K562 (cell line): ENCODE results near the gene PLEK2. TPM values are rescaled to one million over a fixed set of nuclear protein-coding genes. Genes with fewer than 3 reads are reported as not detected.
A peak's percentile ranks its signal among the peaks of the same experiment; 100 is the strongest.

Source experiments
- CTBP1 ChIP-seq: fragments of 450-650 bp; IDR thresholded peaks from 2 replicates; pipeline ENCODE4 v1.6.1; 2016; ENCODE audit warnings: borderline replicate concordance
- DACH1 ChIP-seq: fragments of 450-650 bp; IDR thresholded peaks from 2 replicates; pipeline ENCODE4 v1.6.1; 2018; ENCODE audit not compliant: partially characterized antibody
- KDM5B ChIP-seq: fragments of 200-600 bp; sonication (generic); IDR thresholded peaks from 2 replicates; pipeline ENCODE4 v1.6.1; 2012; ENCODE audit warnings: low read depth, mild to moderate bottlenecking, moderate library complexity, low read length, control low read depth, inconsistent platforms; ENCODE audit not compliant: insufficient replicate concordance
- LEF1 ChIP-seq: fragments of 450-650 bp; IDR thresholded peaks from 2 replicates; pipeline ENCODE4 v1.6.1; 2016; ENCODE audit warnings: mild to moderate bottlenecking
- POLR2H ChIP-seq: IDR thresholded peaks from 2 replicates; pipeline ENCODE4 v1.6.1; 2016; ENCODE audit warnings: missing genetic modification characterization, low read depth, mild to moderate bottlenecking, control low read depth, missing compliant biosample characterization, moderate library complexity
- SP2 ChIP-seq: IDR thresholded peaks from 2 replicates; pipeline ENCODE4 v1.6.1; 2011; ENCODE audit warnings: mild to moderate bottlenecking, low read depth, low read length, moderate library complexity; ENCODE audit not compliant: poor library complexity, severe bottlenecking; ENCODE audit errors: extremely low read depth
- STAT6 ChIP-seq: sonication (generic); formaldehyde crosslinking; IDR thresholded peaks from 2 replicates; pipeline ENCODE4 v1.8.1; 2023; ENCODE audit warnings: mild to moderate bottlenecking, missing genetic modification reagents
- TOE1 ChIP-seq, 2 experiments: fragments of 450-650 bp in 1 of 2; sonication (generic) in 1 of 2; formaldehyde crosslinking in 1 of 2; IDR thresholded peaks; 2 replicates each; pipeline versions ENCODE4 v1.7.1 to v1.8.0; 2016 to 2022; ENCODE audit warnings: borderline replicate concordance in 2 of 2, mild to moderate bottlenecking in 2 of 2, antibody characterized with exemption in 1 of 2, inconsistent platforms in 1 of 2, low read depth in 1 of 2, missing genetic modification reagents in 1 of 2, moderate library complexity in 1 of 2
- ZNF507 ChIP-seq: conservative IDR thresholded peaks from 2 replicates; pipeline ENCODE4 v1.6.1; 2017; ENCODE audit warnings: missing genetic modification characterization, missing compliant biosample characterization
- ZNF57 ChIP-seq: fragments of 450-650 bp; formaldehyde crosslinking; IDR thresholded peaks from 2 replicates; pipeline ENCODE4 v1.4.0; 2020; ENCODE audit warnings: mild to moderate bottlenecking, moderate library complexity
- polyA plus RNA-seq, 8 experiments: library from polyadenylated mRNA; depleted of rRNA in 4 of 8; stranded (reverse) in 5 of 8; unstranded in 3 of 8; fragments of >200 nt; fragmentation: Nextera tagmentation in 2 of 8; fragmentation: Illumina TruSeq in 1 of 8; extraction: Ambion mirVana in 2 of 8; extraction: Trizol in 1 of 8; gene quantifications; 2 replicates each; pipeline versions ENCODE4 v1.2.1 to v1.2.3, GENCODE V29; 2011 to 2014; ENCODE audit warnings: inconsistent platforms in 1 of 8, missing spikeins in 1 of 8
- total RNA-seq, 7 experiments: library from RNA; depleted of rRNA in 6 of 7; stranded (reverse); fragments of >200 nt in 6 of 7; fragmentation: Illumina TruSeq in 2 of 7; extraction: Trizol in 2 of 7; gene quantifications; 2 replicates each; pipeline versions ENCODE4 v1.2.1 to v1.2.3, GENCODE V29; 2011 to 2021; ENCODE audit warnings: low replicate concordance in 1 of 7
- TF ChIP-seq, protein P1 (sequence below), 2 experiments: fragments of 450-650 bp; formaldehyde crosslinking in 1 of 2; IDR thresholded peaks; 2 replicates each; pipeline versions ENCODE4 v1.4.0 to v1.6.1; 2014 to 2020; ENCODE audit warnings: mild to moderate bottlenecking in 2 of 2, borderline replicate concordance in 1 of 2, low read depth in 1 of 2

The PLEK2 gene
- total and polyA plus RNA-seq, 9 of the 15 experiments (the other 6 are each of a cell fraction or from before 2014, with no cell fraction given), result not detected

- TF ChIP-seq DACH1, result peak; percentile 96
- peak; percentile 72 for TF ChIP-seq KDM5B
- TF ChIP-seq ZNF507, result no peak
- TF ChIP-seq STAT6 (CRISPR knock-in tag), result peak; percentile 18; the same call in 1 of the 2 replicates
- peak; percentile 43; the same call in 1 of the 2 replicates for TF ChIP-seq POLR2H
- no peak for TF ChIP-seq ZNF57
- TF ChIP-seq TOE1 (IDR thresholded peaks at IDR 0.05; ENCODE audit: borderline replicate concordance), result peak; percentile 39; the same call in 1 of the 2 replicates
- no peak for TF ChIP-seq TOE1 (CRISPR knock-in tag; IDR thresholded peaks at IDR 0.05; ENCODE audit: borderline replicate concordance, low read depth)
- peak; percentile 61 for TF ChIP-seq SP2
- peak; percentile 76; the same call in 1 of the 2 replicates for TF ChIP-seq LEF1
- TF ChIP-seq CTBP1, result peak; percentile 70; the same call in 1 of the 2 replicates
- TF ChIP-seq, protein P1, sequence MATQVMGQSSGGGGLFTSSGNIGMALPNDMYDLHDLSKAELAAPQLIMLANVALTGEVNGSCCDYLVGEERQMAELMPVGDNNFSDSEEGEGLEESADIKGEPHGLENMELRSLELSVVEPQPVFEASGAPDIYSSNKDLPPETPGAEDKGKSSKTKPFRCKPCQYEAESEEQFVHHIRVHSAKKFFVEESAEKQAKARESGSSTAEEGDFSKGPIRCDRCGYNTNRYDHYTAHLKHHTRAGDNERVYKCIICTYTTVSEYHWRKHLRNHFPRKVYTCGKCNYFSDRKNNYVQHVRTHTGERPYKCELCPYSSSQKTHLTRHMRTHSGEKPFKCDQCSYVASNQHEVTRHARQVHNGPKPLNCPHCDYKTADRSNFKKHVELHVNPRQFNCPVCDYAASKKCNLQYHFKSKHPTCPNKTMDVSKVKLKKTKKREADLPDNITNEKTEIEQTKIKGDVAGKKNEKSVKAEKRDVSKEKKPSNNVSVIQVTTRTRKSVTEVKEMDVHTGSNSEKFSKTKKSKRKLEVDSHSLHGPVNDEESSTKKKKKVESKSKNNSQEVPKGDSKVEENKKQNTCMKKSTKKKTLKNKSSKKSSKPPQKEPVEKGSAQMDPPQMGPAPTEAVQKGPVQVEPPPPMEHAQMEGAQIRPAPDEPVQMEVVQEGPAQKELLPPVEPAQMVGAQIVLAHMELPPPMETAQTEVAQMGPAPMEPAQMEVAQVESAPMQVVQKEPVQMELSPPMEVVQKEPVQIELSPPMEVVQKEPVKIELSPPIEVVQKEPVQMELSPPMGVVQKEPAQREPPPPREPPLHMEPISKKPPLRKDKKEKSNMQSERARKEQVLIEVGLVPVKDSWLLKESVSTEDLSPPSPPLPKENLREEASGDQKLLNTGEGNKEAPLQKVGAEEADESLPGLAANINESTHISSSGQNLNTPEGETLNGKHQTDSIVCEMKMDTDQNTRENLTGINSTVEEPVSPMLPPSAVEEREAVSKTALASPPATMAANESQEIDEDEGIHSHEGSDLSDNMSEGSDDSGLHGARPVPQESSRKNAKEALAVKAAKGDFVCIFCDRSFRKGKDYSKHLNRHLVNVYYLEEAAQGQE (IDR thresholded peaks at IDR 0.05; ENCODE audit: borderline replicate concordance), result no peak
- TF ChIP-seq, protein P1 (CRISPR knock-in tag; IDR thresholded peaks at IDR 0.05; ENCODE audit: low read depth), result peak; percentile 72; the same call in 1 of the 2 replicates
Measured at GRCh38 chr14:67359775-67360469, 52.0 kb downstream of the PLEK2 start, which contains the start of the genes ATP6V1D and EIF2S1 (continued).
